ENCODE measurements around the gene RAB3IP.
A peak's percentile ranks its signal among the peaks of the same experiment; 100 is the strongest.
"Not testable (repeated sequence)": the region's sequence is repeated elsewhere in the genome, so short reads cannot be mapped to it uniquely, and the experiment has no call there.

The RAB3IP gene

DNA sequence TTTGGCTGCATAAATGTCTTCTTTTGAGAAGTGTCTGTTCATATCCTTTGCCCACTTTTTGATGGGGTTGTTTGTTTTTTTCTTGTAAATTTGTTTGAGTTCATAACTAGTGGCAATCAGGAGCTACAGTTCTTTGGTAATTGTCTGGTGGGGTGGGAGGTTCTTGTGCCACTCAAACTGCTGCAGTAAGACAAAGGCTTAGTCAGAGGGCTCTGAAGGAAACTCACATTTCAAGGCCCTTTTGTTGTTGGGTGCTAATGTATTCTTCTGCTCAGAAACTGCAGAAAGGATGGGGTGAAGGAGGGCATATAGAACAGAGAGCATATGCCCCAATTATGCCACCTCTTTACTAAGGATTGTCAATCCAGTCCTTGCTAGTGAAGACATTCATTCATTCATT lies 108.3 kb downstream of the RAB3IP start:
- Histone ChIP-seq H3K4me3 (ENCODE audit: low read length) (no peak overlapping the region), H3K4me1 (ENCODE audit: low read length) (no peaks in the 10 kb centered on the region), H3K36me3 (replicated peaks; ENCODE audit: insufficient read depth, low read length) (no peaks in the 10 kb centered on the region)

DNA sequence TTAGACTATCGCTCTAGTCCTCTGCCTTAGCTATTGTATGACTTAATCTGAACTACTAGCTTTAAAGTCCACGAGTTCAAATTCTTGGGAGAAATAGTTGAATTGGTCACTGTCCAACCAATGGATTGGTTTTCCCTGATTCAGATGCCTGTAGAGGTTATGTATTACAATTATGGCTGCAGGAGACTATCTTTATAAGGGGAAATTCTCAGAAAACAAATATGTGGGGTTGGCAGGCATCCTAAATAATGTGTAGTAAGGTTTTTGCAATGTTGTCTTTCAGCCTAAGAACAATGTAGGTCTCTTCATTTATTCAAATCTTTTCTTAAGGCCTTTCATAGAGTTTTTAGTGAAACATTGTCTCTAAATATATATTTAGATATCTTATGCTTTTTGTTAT lies 113.3 kb downstream of the RAB3IP start:
- no peak for DNase-seq
- no peaks in the 10 kb centered on the region for H3K27me3 ChIP-seq (replicated peaks; ENCODE audit: insufficient read depth, low read length)
- TF ChIP-seq EZH2 (optimal IDR thresholded peaks at IDR 0.05; ENCODE audit: low read depth, low read length) (no peak), EZH2phosphoT487 (IDR thresholded peaks at IDR 0.05; ENCODE audit: low read length) (no peak), CTCF (IDR thresholded peaks at IDR 0.05; ENCODE audit: low read length) (no peak)
- H3K9me2 ChIP-seq (replicated peaks; ENCODE audit: insufficient read depth, low read length) = no peaks in the 10 kb centered on the region
- no peaks in the 10 kb centered on the region for H3K9me3 ChIP-seq (replicated peaks; ENCODE audit: insufficient read depth, low read length)
- no peaks in the 10 kb centered on the region for H3K79me2 ChIP-seq (ENCODE audit: low read length)
- H3K4me1 ChIP-seq (ENCODE audit: low read length) = no peaks in the 10 kb centered on the region
- no peak overlapping the region for H3K4me3 ChIP-seq (ENCODE audit: low read length)
- H4K20me1 ChIP-seq (ENCODE audit: insufficient read depth, low read length) = no peaks in the 10 kb centered on the region
- no peaks in the 10 kb centered on the region for H3F3A ChIP-seq (ENCODE audit: insufficient read depth, low read length)
- H2AFZ ChIP-seq (ENCODE audit: low read length) = no peak overlapping the region
- no peak overlapping the region for H3K4me2 ChIP-seq (ENCODE audit: low read depth, low read length)
- no peaks in the 10 kb centered on the region for H3K36me3 ChIP-seq (replicated peaks; ENCODE audit: insufficient read depth, low read length)
- no peak overlapping the region for H3K9ac ChIP-seq (ENCODE audit: low read length)
- H3K27ac ChIP-seq (ENCODE audit: low read length) = no peak overlapping the region

More for the DNA sequence above, 108.3 kb downstream of the RAB3IP start:
- H3K27me3 ChIP-seq (replicated peaks; ENCODE audit: insufficient read depth, low read length) = no peaks in the 10 kb centered on the region
- H3K9ac ChIP-seq (ENCODE audit: low read length) = no peak overlapping the region
- TF ChIP-seq CTCF (IDR thresholded peaks at IDR 0.05; ENCODE audit: low read length) (no peak), EZH2 (optimal IDR thresholded peaks at IDR 0.05; ENCODE audit: low read depth, low read length) (no peak), EZH2phosphoT487 (IDR thresholded peaks at IDR 0.05; ENCODE audit: low read length) (no peak)
- no peaks in the 10 kb centered on the region for H3K9me2 ChIP-seq (replicated peaks; ENCODE audit: insufficient read depth, low read length)
- H3K27ac ChIP-seq (ENCODE audit: low read length) = no peak overlapping the region
- H4K20me1 ChIP-seq (ENCODE audit: insufficient read depth, low read length) = no peaks in the 10 kb centered on the region
- H3K79me2 ChIP-seq (ENCODE audit: low read length) = no peaks in the 10 kb centered on the region
- no peak for DNase-seq
- H3F3A ChIP-seq (ENCODE audit: insufficient read depth, low read length) = no peaks in the 10 kb centered on the region
- no peaks in the 10 kb centered on the region for H3K9me3 ChIP-seq (replicated peaks; ENCODE audit: insufficient read depth, low read length)
- no peak overlapping the region for H2AFZ ChIP-seq (ENCODE audit: low read length)
- H3K4me2 ChIP-seq (ENCODE audit: low read depth, low read length) = no peak overlapping the region

- not testable (repeated sequence) for H2AFZ ChIP-seq (ENCODE audit: low read length); H3K27ac ChIP-seq (ENCODE audit: low read length); H4K20me1 ChIP-seq (ENCODE audit: insufficient read depth, low read length); H3K4me1 ChIP-seq (ENCODE audit: low read length); H3K9me3 ChIP-seq (replicated peaks; ENCODE audit: insufficient read depth, low read length); H3K9me2 ChIP-seq (replicated peaks; ENCODE audit: insufficient read depth, low read length); DNase-seq; H3K36me3 ChIP-seq (replicated peaks; ENCODE audit: insufficient read depth, low read length); H3K27me3 ChIP-seq (replicated peaks; ENCODE audit: insufficient read depth, low read length); H3K4me3 ChIP-seq (ENCODE audit: low read length); H3K4me2 ChIP-seq (ENCODE audit: low read depth, low read length); H3K79me2 ChIP-seq (ENCODE audit: low read length); H3F3A ChIP-seq (ENCODE audit: insufficient read depth, low read length); H3K9ac ChIP-seq (ENCODE audit: low read length)
These were observed 114.7 kb downstream of the RAB3IP start for GRCh38 chr12:69853176-69853961.

GRCh38 chr12:69866698-69867097 lies 128.0 kb downstream of the RAB3IP start:
- H3K4me2 ChIP-seq (ENCODE audit: low read depth, low read length) = peak overlapping the region; percentile 42; the same call in 1 of the 2 replicates
- no peak overlapping the region for H3K9ac ChIP-seq (ENCODE audit: low read length)
- no peaks in the 10 kb centered on the region for H3K9me3 ChIP-seq (replicated peaks; ENCODE audit: insufficient read depth, low read length)
- H3K9me2 ChIP-seq (replicated peaks; ENCODE audit: insufficient read depth, low read length) = no peaks in the 10 kb centered on the region
- no peak for TF ChIP-seq CTCF (IDR thresholded peaks at IDR 0.05; ENCODE audit: low read length)
- TF ChIP-seq EZH2phosphoT487 (IDR thresholded peaks at IDR 0.05; ENCODE audit: low read length) = no peak
- TF ChIP-seq EZH2 (optimal IDR thresholded peaks at IDR 0.05; ENCODE audit: low read depth, low read length) = no peak
- H2AFZ ChIP-seq (ENCODE audit: low read length) = no peak overlapping the region
- peaks cover 9% of the 10 kb centered on the region; the same call in 1 of the 2 replicates for H3K4me1 ChIP-seq (ENCODE audit: low read length)
- DNase-seq = no peak
- H3K79me2 ChIP-seq (ENCODE audit: low read length) = no peaks in the 10 kb centered on the region
- no peak overlapping the region for H3K4me3 ChIP-seq (ENCODE audit: low read length)
- H3K27ac ChIP-seq (ENCODE audit: low read length) = no peak overlapping the region
- H3F3A ChIP-seq (ENCODE audit: insufficient read depth, low read length) = no peaks in the 10 kb centered on the region
- H3K36me3 ChIP-seq (replicated peaks; ENCODE audit: insufficient read depth, low read length) = no peaks in the 10 kb centered on the region
- no peaks in the 10 kb centered on the region for H3K27me3 ChIP-seq (replicated peaks; ENCODE audit: insufficient read depth, low read length)
- H4K20me1 ChIP-seq (ENCODE audit: insufficient read depth, low read length) = no peaks in the 10 kb centered on the region

Data from MM.1S (cell line).